Hepatocyte (in vitro differentiated cells): ENCODE measurements around the gene DIS3L2. TPM values are rescaled to one million over a fixed set of nuclear protein-coding genes. Genes with fewer than 3 reads are reported as not detected.

Experiments
- DNase-seq: peaks from one replicate; pipeline ENCODE4 v3.0.0-alpha.2; 2016; ENCODE audit warnings: low spot score
- H2AFZ ChIP-seq: fragments of 200-600 bp; sonication (generic); 2 replicates; pipeline ENCODE4 v1.6.0; 2016; ENCODE audit warnings: antibody characterized with exemption, mild to moderate bottlenecking
- H3K27ac ChIP-seq: fragments of 200-600 bp; sonication (generic); 2 replicates; pipeline ENCODE4 v1.5.1; 2016; ENCODE audit warnings: mild to moderate bottlenecking
- H3K27me3 ChIP-seq: fragments of 200-600 bp; sonication (generic); 2 replicates; pipeline ENCODE4 v1.6.1; 2016
- H3K36me3 ChIP-seq: fragments of 200-600 bp; sonication (generic); replicated peaks from 2 replicates; pipeline ENCODE4 v1.5.1; 2016; ENCODE audit warnings: low read depth; ENCODE audit not compliant: insufficient read depth
- H3K4me1 ChIP-seq: fragments of 200-600 bp; sonication (generic); 2 replicates; pipeline ENCODE4 v1.5.1; 2016; ENCODE audit warnings: mild to moderate bottlenecking, moderate library complexity; ENCODE audit not compliant: insufficient read depth
- H3K4me2 ChIP-seq: fragments of 200-600 bp; sonication (generic); 2 replicates; pipeline ENCODE4 v1.6.0; 2016
- H3K4me3 ChIP-seq: fragments of 200-600 bp; sonication (generic); 2 replicates; pipeline ENCODE4 v1.5.1; 2016; ENCODE audit warnings: mild to moderate bottlenecking
- H3K79me2 ChIP-seq: fragments of 200-600 bp; sonication (generic); 2 replicates; pipeline ENCODE4 v1.6.0; 2017; ENCODE audit warnings: mild to moderate bottlenecking
- H3K9me2 ChIP-seq: fragments of 200-600 bp; sonication (generic); replicated peaks from 2 replicates; pipeline ENCODE4 v1.6.0; 2017; ENCODE audit warnings: mild to moderate bottlenecking; ENCODE audit not compliant: insufficient read depth
- H3K9me3 ChIP-seq: fragments of 200-600 bp; sonication (generic); 2 replicates; pipeline ENCODE4 v1.5.1; 2016; ENCODE audit warnings: low read depth, mild to moderate bottlenecking
- H4K20me1 ChIP-seq: fragments of 200-600 bp; sonication (generic); 2 replicates; pipeline ENCODE4 v1.6.0; 2016; ENCODE audit warnings: mild to moderate bottlenecking; ENCODE audit not compliant: insufficient read depth, poor library complexity, severe bottlenecking
- CTCF ChIP-seq: fragments of 200-600 bp; sonication (generic); IDR thresholded peaks from 2 replicates; pipeline ENCODE4 v1.5.1; 2016; ENCODE audit warnings: antibody characterized with exemption, mild to moderate bottlenecking; ENCODE audit not compliant: poor library complexity
- EZH2 ChIP-seq: fragments of 200-600 bp; sonication (generic); IDR thresholded peaks from 2 replicates; pipeline ENCODE4 v1.6.1; 2016; ENCODE audit warnings: antibody characterized with exemption, mild to moderate bottlenecking, borderline replicate concordance
- EZH2phosphoT487 ChIP-seq: fragments of 200-600 bp; sonication (generic); IDR thresholded peaks from one replicate; pipeline ENCODE4 v1.6.1; 2018; ENCODE audit warnings: antibody characterized with exemption, mild to moderate bottlenecking, low read depth, moderate library complexity; ENCODE audit not compliant: unreplicated experiment, severe bottlenecking
- WGBS: methylation state at CpG from one replicate; pipeline ENCODE4 v1.1.6; 2016; ENCODE audit warnings: low lambda C conversion rate; ENCODE audit errors: missing lambda C conversion rate; 5-methylcytosine and 5-hydroxymethylcytosine counted together
- polyA plus RNA-seq: library from polyadenylated mRNA; unstranded; fragments of >200 nt; fragmentation: Nextera tagmentation; extraction: Ambion mirVana; gene quantifications from 2 replicates; pipeline ENCODE4 v1.2.1, GENCODE V29; 2016
- total RNA-seq: library from RNA; depleted of rRNA; stranded (reverse); fragments of >200 nt; gene quantifications from 2 replicates; pipeline ENCODE4 v1.2.3, GENCODE V29; 2014

DIS3L2 gene
- total and polyA plus RNA-seq, 2 experiments from 2014 or later: 19.5 to 20.0 TPM

DNA sequence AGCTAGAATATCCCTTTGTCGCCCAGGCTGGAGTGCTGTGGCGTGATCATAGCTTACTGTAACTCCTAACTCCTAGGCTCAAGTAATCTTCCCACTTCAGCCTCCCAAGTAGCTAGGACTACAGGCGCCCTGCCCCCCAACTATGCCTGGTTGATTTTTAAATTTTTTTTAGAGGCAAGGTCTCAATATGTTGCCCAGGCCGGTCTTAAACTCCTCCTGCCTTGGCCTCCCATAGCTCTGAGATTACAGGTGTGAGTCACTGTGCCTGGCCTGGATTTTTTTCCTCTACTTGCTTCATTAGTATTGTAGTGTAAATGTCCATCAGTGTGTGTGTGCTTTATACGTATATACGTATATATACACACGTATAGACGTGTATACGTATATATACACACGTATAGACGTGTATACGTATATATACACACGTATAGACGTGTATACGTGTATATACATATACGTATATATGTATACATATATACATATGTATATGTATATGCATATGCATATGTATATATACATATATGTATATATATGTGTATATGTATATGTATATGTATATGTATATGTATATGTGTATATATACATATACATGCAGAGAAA, 124.4 kb downstream of the DIS3L2 start:
- WGBS: 94% methylated on average over 16 of the region's 16 CpGs
- no peak for DNase-seq
- H3K4me2 ChIP-seq: no peak overlapping the region
- TF ChIP-seq CTCF (no peak), EZH2 (no peak), EZH2phosphoT487 (no peak)
- H3K27me3 ChIP-seq: no peaks in the 10 kb centered on the region
- H3K79me2 ChIP-seq: no peaks in the 10 kb centered on the region
- H3K4me1 ChIP-seq: no peaks in the 10 kb centered on the region
- H3K4me3 ChIP-seq: no peak overlapping the region
- no peaks in the 10 kb centered on the region for H3K9me2 ChIP-seq
- no peak overlapping the region for H2AFZ ChIP-seq
- no peaks in the 10 kb centered on the region for H3K36me3 ChIP-seq
- no peak overlapping the region for H3K27ac ChIP-seq
- H3K9me3 ChIP-seq: no peaks in the 10 kb centered on the region
- H4K20me1 ChIP-seq: no peaks in the 10 kb centered on the region

DNA sequence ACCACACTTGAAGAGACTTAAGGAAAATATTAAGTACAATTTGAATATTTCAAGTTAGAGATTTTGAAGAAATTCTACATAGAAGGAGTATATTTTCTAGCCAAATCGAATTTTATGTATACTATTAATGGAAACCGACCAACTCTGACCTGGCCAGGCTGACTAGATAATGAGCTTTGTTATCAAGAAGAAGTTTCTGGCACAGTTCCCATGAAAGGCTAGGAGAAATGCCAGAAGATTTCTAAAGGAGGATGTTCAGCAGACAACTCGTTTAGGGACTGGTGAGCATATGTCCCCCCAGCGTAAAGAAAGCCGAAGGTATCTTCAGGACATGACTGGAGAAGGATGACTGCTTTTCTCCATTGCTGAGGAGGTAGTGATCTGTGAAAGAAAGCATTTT, 127.3 kb downstream of the DIS3L2 start:
- WGBS: 91% methylated on average over 5 of the region's 5 CpGs
- TF ChIP-seq EZH2phosphoT487: no peak
- no peak for TF ChIP-seq CTCF
- TF ChIP-seq EZH2: no peak

DNA sequence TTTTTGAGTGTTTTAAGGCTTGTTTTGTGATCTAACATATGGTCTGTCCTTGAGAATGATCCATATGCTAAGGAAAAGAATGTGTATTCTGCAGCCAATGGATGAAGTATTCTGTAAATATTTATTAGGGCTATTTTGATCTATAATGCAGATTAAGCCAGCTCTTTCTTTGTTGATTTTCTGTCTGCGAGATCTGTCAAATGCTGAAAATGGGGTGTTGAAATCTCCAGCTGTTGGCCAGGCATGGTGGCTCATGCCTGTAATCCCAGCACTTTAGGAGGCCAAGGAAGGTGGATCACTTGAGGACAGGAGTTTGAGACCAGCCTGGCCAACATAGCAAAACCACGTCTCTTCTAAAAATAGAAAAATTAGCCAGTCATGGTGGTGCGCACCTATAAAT, 132.7 kb downstream of the DIS3L2 start:
- H3K4me1 ChIP-seq: no peaks in the 10 kb centered on the region
- no peak overlapping the region for H3K4me2 ChIP-seq
- H3K36me3 ChIP-seq: no peaks in the 10 kb centered on the region
- no peak for DNase-seq
- TF ChIP-seq CTCF (no peak), EZH2phosphoT487 (no peak), EZH2 (no peak)
- H3K79me2 ChIP-seq: no peaks in the 10 kb centered on the region
- H3K27me3 ChIP-seq: no peaks in the 10 kb centered on the region
- 91% methylated on average over 3 of the region's 3 CpGs for WGBS
- no peak overlapping the region for H3K4me3 ChIP-seq
- no peaks in the 10 kb centered on the region for H3K9me3 ChIP-seq
- no peak overlapping the region for H3K27ac ChIP-seq
- H2AFZ ChIP-seq: no peak overlapping the region
- no peaks in the 10 kb centered on the region for H4K20me1 ChIP-seq
- no peaks in the 10 kb centered on the region for H3K9me2 ChIP-seq

More for the DNA sequence above, 127.3 kb downstream of the DIS3L2 start:
- Histone ChIP-seq H3K9me2 (no peaks in the 10 kb centered on the region), H3K4me1 (no peaks in the 10 kb centered on the region), H4K20me1 (no peaks in the 10 kb centered on the region), H2AFZ (no peak overlapping the region), H3K27ac (no peak overlapping the region), H3K27me3 (no peaks in the 10 kb centered on the region), H3K9me3 (no peaks in the 10 kb centered on the region), H3K4me2 (no peak overlapping the region), H3K4me3 (no peak overlapping the region), H3K79me2 (no peaks in the 10 kb centered on the region), H3K36me3 (no peaks in the 10 kb centered on the region)
- no peak for DNase-seq

- no peaks in the 10 kb centered on the region for H3K9me2 ChIP-seq
- no peaks in the 10 kb centered on the region for H3K9me3 ChIP-seq
- H2AFZ ChIP-seq: no peak overlapping the region
- H4K20me1 ChIP-seq: no peaks in the 10 kb centered on the region
- no peaks in the 10 kb centered on the region for H3K4me1 ChIP-seq
- H3K27ac ChIP-seq: no peak overlapping the region
- no peaks in the 10 kb centered on the region for H3K36me3 ChIP-seq
- H3K4me2 ChIP-seq: no peak overlapping the region
- no peak for DNase-seq
- H3K4me3 ChIP-seq: no peak overlapping the region
- no peaks in the 10 kb centered on the region for H3K79me2 ChIP-seq
- no peak for TF ChIP-seq EZH2
- TF ChIP-seq EZH2phosphoT487: no peak
- no peak for TF ChIP-seq CTCF
- no peaks in the 10 kb centered on the region for H3K27me3 ChIP-seq
Measured at GRCh38 chr2:232094883-232095282, 133.4 kb downstream of the DIS3L2 start.
